ENCODE data around the gene ADCY3. TPM values are rescaled to one million over a fixed set of nuclear protein-coding genes. Genes with fewer than 3 reads are reported as not detected.
A peak's percentile ranks its signal among the peaks of the same experiment; 100 is the strongest.

Gene ADCY3
- total RNA-seq, 1 donor from 2014 or later = 4.2 TPM

GRCh38 chr2:24926220-24926601 lies 6.2 kb upstream of the ADCY3 start:
- ATAC-seq (no peak), DNase-seq (ENCODE audit: low spot score) (no peak)

GRCh38 chr2:24925815-24926214 lies 5.8 kb upstream of the ADCY3 start:
- DNase-seq (ENCODE audit: low spot score) (no peak), ATAC-seq (no peak)

- ATAC-seq (no peak), DNase-seq (ENCODE audit: low spot score) (no peak)
Measured at GRCh38 chr2:24924732-24925131, 4.7 kb upstream of the ADCY3 start.

GRCh38 chr2:24924266-24924665 lies 4.2 kb upstream of the ADCY3 start:
- DNase-seq (ENCODE audit: low spot score) (no peak), ATAC-seq (no peak)

- DNase-seq (ENCODE audit: low spot score) (no peak), ATAC-seq (no peak)
Measured at GRCh38 chr2:24923106-24923505, 3.1 kb upstream of the ADCY3 start.

GRCh38 chr2:24922556-24922955 lies 2.5 kb upstream of the ADCY3 start:
- DNase-seq (ENCODE audit: low spot score) (no peak), ATAC-seq (no peak)

- no peak for DNase-seq (ENCODE audit: low spot score)
- ATAC-seq = peak; percentile 37
Measured at GRCh38 chr2:24920809-24921441, 888 bp upstream of the ADCY3 start.

GRCh38 chr2:24919506-24920097 lies 435 bp downstream of the ADCY3 start:
- DNase-seq (ENCODE audit: low spot score) (no peak), ATAC-seq (no peak)

- ATAC-seq (no peak), DNase-seq (ENCODE audit: low spot score) (no peak)
Measured at GRCh38 chr2:24919037-24919505, 966 bp downstream of the ADCY3 start.

- ATAC-seq (no peak), DNase-seq (ENCODE audit: low spot score) (no peak)
Measured at GRCh38 chr2:24918326-24919036, 1.6 kb downstream of the ADCY3 start.

- ATAC-seq = no peak
- no peak for DNase-seq (ENCODE audit: low spot score)
Measured at GRCh38 chr2:24917731-24918325, 2.2 kb downstream of the ADCY3 start.

- ATAC-seq = no peak
- DNase-seq (ENCODE audit: low spot score) = no peak
Measured at GRCh38 chr2:24917086-24917485, 3.0 kb downstream of the ADCY3 start.

GRCh38 chr2:24915796-24916195 lies 4.2 kb downstream of the ADCY3 start:
- DNase-seq (ENCODE audit: low spot score) (no peak), ATAC-seq (no peak)

GRCh38 chr2:24915175-24915574 lies 4.9 kb downstream of the ADCY3 start:
- no peak for DNase-seq (ENCODE audit: low spot score)

GRCh38 chr2:24914713-24915112 lies 5.3 kb downstream of the ADCY3 start:
- ATAC-seq (no peak), DNase-seq (ENCODE audit: low spot score) (no peak)

More at GRCh38 chr2:24915175-24915574, 4.9 kb downstream of the ADCY3 start:
- no peak for ATAC-seq

GRCh38 chr2:24913911-24914310 lies 6.1 kb downstream of the ADCY3 start:
- no peak for ATAC-seq

GRCh38 chr2:24912986-24913385 lies 7.1 kb downstream of the ADCY3 start:
- DNase-seq (ENCODE audit: low spot score) = no peak
- no peak for ATAC-seq

More at GRCh38 chr2:24913911-24914310, 6.1 kb downstream of the ADCY3 start:
- DNase-seq (ENCODE audit: low spot score) = no peak

- ATAC-seq (no peak), DNase-seq (ENCODE audit: low spot score) (no peak)
Measured at GRCh38 chr2:24912523-24912922, 7.5 kb downstream of the ADCY3 start.

- DNase-seq (ENCODE audit: low spot score) (no peak), ATAC-seq (no peak)
Measured at GRCh38 chr2:24910245-24910644, 9.8 kb downstream of the ADCY3 start.

- no peak for DNase-seq (ENCODE audit: low spot score)
- ATAC-seq = no peak
Measured at GRCh38 chr2:24909555-24910177, 10.4 kb downstream of the ADCY3 start.

GRCh38 chr2:24908461-24908901 lies 11.6 kb downstream of the ADCY3 start:
- ATAC-seq (no peak), DNase-seq (ENCODE audit: low spot score) (no peak)

Data from left lobe of liver (tissue), 2 donors.